Measurements from ENCODE around the gene ABLIM2.

Gene ABLIM2

DNA sequence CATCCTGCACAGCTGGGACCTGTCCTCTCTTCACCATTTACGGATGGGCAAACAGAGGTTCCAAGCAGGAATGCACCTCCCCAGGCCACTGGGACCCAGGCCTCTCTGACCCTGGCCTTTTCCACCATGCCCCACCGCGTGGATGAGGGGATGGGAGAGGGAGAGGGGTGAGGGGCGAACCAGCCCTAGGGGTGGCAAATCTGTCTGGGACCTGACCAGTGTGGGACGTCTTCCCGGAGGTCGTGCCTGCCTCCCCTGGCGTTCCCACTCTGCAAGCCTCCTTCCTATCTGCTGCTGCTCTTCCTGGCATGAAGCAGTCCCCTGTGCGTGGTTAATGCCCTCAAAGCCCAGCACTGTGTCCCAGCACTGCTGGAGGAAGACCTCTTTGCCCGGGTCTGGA is 35.9 kb downstream of the ABLIM2 start:
- no peak for DNase-seq (ENCODE audit: extremely low read depth, low read depth)
- TF ChIP-seq, protein P1, sequence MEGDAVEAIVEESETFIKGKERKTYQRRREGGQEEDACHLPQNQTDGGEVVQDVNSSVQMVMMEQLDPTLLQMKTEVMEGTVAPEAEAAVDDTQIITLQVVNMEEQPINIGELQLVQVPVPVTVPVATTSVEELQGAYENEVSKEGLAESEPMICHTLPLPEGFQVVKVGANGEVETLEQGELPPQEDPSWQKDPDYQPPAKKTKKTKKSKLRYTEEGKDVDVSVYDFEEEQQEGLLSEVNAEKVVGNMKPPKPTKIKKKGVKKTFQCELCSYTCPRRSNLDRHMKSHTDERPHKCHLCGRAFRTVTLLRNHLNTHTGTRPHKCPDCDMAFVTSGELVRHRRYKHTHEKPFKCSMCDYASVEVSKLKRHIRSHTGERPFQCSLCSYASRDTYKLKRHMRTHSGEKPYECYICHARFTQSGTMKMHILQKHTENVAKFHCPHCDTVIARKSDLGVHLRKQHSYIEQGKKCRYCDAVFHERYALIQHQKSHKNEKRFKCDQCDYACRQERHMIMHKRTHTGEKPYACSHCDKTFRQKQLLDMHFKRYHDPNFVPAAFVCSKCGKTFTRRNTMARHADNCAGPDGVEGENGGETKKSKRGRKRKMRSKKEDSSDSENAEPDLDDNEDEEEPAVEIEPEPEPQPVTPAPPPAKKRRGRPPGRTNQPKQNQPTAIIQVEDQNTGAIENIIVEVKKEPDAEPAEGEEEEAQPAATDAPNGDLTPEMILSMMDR (IDR thresholded peaks at IDR 0.05; ENCODE audit: low read depth, low read length): no peak

DNA sequence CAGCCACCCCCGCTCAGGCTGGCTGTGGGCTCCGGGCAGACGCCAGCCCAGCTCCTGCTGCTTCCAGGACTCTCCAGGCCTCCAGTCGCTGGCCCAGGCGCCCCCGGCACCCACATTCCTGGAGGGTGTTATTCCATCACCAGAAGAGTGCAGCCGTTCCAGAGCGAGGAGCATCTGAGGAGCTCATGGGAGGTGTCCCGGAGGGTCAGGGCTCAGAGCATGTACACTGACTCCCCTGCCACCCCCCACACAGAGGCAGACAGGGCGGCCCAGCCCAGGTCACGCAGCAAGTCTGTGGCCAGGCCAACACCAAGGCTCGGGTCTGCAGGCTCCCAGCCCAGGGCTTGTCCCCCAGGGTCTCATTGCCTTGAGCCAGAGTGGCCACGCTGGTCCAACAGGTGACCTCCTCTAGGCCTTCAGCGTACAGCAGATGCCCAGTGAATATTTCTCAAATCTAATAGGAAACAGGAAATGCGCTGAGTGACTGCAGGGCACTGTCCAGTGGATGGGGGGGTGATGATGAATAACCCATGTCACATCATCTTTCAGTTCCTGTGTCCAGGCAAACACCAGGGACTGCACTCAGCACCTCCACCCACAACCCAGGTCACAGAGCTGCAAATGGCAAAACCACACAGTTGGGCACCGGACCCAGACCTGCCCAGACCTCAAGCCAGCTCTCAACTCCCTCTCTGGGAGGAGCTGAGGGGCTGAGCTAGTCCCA is 37.2 kb downstream of the ABLIM2 start:
- TF ChIP-seq, protein P1 (IDR thresholded peaks at IDR 0.05; ENCODE audit: low read depth, low read length): no peak
- DNase-seq (ENCODE audit: extremely low read depth, low read depth): no peak

DNA sequence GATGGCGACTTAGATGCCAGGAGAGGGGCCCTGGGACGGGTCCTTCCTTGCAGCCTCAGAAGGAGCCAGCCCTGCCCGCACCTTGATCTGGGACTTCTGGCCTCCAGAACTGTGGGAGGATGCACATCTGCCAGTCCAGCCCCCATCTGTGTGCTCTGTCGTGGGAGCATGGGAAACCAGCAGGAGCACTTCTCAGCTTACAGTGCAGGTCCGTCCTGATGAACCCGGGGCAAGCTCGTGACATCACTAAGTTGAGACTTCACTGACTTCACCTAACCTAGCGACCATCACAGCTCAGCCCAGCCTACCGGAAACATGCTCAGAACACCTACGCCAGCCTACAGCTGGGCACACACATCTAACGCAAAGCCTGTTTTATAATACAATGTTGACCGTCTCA is 38.1 kb downstream of the ABLIM2 start:
- no peak for DNase-seq (ENCODE audit: extremely low read depth, low read depth)
- TF ChIP-seq, protein P1 (IDR thresholded peaks at IDR 0.05; ENCODE audit: low read depth, low read length): no peak

DNA sequence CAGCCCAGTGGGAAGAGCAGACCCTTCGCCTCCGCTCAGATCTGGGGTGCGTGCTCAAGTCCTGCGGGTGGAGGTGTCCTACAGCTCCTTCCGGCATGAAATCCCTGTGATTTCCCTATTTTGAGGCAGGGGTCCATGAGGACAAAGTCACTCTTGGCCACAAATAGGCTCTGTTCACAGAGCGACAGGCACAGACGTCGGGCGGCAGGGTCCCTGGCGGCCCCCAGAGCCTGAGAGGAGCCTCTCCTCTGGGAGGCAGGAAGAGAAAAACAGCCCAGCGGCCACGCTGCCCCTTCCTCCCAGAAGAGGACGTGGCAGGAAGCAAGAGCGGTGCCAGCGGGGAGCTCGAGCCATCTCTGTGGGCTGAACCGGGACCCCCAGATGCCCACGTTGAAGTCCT is 38.7 kb downstream of the ABLIM2 start:
- TF ChIP-seq, protein P1 (IDR thresholded peaks at IDR 0.05; ENCODE audit: low read depth, low read length): no peak
- DNase-seq (ENCODE audit: extremely low read depth, low read depth): no peak

DNA sequence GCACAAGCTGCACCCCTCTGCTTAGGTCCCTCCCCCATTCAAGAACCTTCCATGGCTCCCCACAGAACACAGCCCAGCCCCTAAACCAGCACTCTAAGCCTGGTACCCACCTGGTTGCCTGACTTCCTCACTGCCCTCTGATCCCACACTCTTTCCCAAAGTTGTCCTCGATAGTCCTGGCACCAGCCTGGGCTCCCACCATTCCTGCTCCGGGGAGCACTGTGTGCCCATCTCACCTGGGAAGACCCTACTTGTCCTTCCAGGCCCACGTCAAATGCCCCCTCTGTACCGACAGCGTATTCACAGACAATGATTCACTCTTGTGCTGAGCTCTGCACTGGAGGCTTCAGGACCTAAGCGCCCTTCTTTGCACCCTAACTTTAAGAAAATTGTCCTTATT is 40.1 kb downstream of the ABLIM2 start:
- TF ChIP-seq, protein P1 (IDR thresholded peaks at IDR 0.05; ENCODE audit: low read depth, low read length): no peak
- DNase-seq (ENCODE audit: extremely low read depth, low read depth): no peak

DNA sequence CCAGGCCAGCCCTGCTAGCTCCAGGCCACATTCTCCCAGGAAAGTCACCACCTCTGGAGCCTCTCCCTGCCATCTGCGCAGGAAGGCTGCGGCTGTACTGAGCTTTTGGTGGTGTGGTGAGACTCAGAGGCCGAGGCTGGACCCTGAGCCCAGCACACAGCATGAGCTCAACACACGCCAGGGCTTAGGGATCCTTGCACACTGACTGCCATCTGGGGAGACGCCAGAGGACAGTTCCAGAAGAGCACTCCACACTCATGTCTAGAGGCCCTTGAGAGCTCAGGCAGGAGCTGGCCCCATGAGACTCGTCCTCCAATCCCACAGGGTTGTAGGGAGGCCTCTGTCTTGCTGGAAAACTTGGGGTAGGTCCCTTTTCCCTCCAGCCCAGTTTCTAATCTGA is 40.6 kb downstream of the ABLIM2 start:
- DNase-seq (ENCODE audit: extremely low read depth, low read depth): no peak
- TF ChIP-seq, protein P1 (IDR thresholded peaks at IDR 0.05; ENCODE audit: low read depth, low read length): no peak

DNA sequence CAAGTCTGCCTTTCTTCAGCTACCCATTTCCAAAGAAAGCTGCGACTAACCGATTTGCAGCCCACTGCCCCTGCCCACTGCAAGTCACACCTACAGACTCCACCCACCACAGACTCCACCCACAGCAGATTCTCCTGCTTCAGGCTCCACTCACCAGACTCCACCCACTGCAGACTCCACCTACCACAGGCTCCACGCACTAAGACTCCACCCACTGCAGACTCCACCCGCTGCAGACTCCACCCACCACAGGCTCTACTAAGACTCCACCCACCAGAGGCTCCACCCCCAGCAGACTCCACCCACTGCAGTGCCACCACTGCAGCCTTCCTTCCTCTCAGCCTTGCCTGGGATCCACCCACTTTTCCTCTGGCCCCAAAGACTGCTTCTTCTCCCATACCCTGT is 41.3 kb downstream of the ABLIM2 start:
- DNase-seq (ENCODE audit: extremely low read depth, low read depth): no peak
- TF ChIP-seq, protein P1 (IDR thresholded peaks at IDR 0.05; ENCODE audit: low read depth, low read length): no peak

Data from AG09319 (cell line).